Measurements from ENCODE around the gene OR6T1.

Gene OR6T1

GRCh38 chr11:123943738-123944137 is at the start of gene OR6T1:
OR6T1 (minus strand) TSS chr11:123943838; CDS start chr11:123943838, 0 bp downstream.
- no peaks in the 10 kb centered on the region for H3K9me3 ChIP-seq (ENCODE audit: severe bottlenecking)
- no peaks in the 10 kb centered on the region for H3K36me3 ChIP-seq (ENCODE audit: low read depth)
- no peak within 1 kb of the TSS for H3K27ac ChIP-seq (ENCODE audit: poor library complexity, severe bottlenecking)
- no peak for TF ChIP-seq CTCF (IDR thresholded peaks at IDR 0.05; ENCODE audit: poor library complexity, severe bottlenecking)
- H3K27me3 ChIP-seq (ENCODE audit: insufficient read depth, poor library complexity, severe bottlenecking) = no peaks in the 10 kb centered on the region
- no peak within 1 kb of the TSS for H3K4me3 ChIP-seq (ENCODE audit: severe bottlenecking)
- DNase-seq (ENCODE audit: low spot score) (no peak), ATAC-seq (ENCODE audit: low read depth) (no peak)
- H3K4me1 ChIP-seq (ENCODE audit: insufficient read depth, poor library complexity, severe bottlenecking) = no peaks in the 10 kb centered on the region

DNA sequence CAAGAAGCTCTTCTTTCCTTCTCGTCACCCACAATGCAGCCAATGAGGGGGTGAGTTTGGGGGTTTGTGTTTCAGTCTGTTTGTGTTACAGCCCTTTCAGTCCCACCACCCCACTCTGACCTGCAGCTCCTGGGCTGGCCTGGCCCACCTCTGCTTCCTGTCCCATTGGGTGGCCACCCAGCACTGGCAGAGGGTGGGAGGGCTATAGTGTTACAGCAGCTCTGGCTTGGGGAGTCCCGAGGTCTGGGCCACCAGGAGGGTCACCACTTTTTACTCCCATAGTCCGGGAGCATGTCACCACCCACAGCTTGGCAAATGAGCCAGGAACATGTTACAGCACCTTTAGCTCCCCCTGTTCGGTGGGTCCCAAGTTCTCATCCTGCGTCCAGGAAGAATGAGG is 35.7 kb upstream of the OR6T1 start:
- ATAC-seq (ENCODE audit: low read depth) = no peak
- H3K27ac ChIP-seq (ENCODE audit: poor library complexity, severe bottlenecking) = no peak overlapping the region
- no peak for DNase-seq (ENCODE audit: low spot score)
- no peak for TF ChIP-seq CTCF (IDR thresholded peaks at IDR 0.05; ENCODE audit: poor library complexity, severe bottlenecking)
- H3K36me3 ChIP-seq (ENCODE audit: low read depth) = no peaks in the 10 kb centered on the region
- no peaks in the 10 kb centered on the region for H3K27me3 ChIP-seq (ENCODE audit: insufficient read depth, poor library complexity, severe bottlenecking)
- H3K9me3 ChIP-seq (ENCODE audit: severe bottlenecking) = no peaks in the 10 kb centered on the region
- peaks cover 30% of the 10 kb centered on the region for H3K4me1 ChIP-seq (ENCODE audit: insufficient read depth, poor library complexity, severe bottlenecking)
- H3K4me3 ChIP-seq (ENCODE audit: severe bottlenecking) = no peak overlapping the region

- H3K36me3 ChIP-seq (ENCODE audit: low read depth) = no peaks in the 10 kb centered on the region
- no peak within 1 kb of the TSS for H3K4me3 ChIP-seq (ENCODE audit: severe bottlenecking)
- ATAC-seq (ENCODE audit: low read depth) (peak; percentile 67), DNase-seq (ENCODE audit: low spot score) (no peak)
- H3K9me3 ChIP-seq (ENCODE audit: severe bottlenecking) = no peaks in the 10 kb centered on the region
- peaks cover 43% of the 10 kb centered on the region for H3K4me1 ChIP-seq (ENCODE audit: insufficient read depth, poor library complexity, severe bottlenecking)
- no peak for TF ChIP-seq CTCF (IDR thresholded peaks at IDR 0.05; ENCODE audit: poor library complexity, severe bottlenecking)
- H3K27me3 ChIP-seq (ENCODE audit: insufficient read depth, poor library complexity, severe bottlenecking) = no peaks in the 10 kb centered on the region
- peak within 1 kb of the TSS; percentile 57 for H3K27ac ChIP-seq (ENCODE audit: poor library complexity, severe bottlenecking)
Observed at GRCh38 chr11:123977731-123978347, 34.2 kb upstream of the OR6T1 start, which contains the start of gene OR10S1. OR10S1 (minus strand) TSS chr11:123977781; CDS start chr11:123977664, 117 bp downstream.

- H3K27me3 ChIP-seq (ENCODE audit: insufficient read depth, poor library complexity, severe bottlenecking) = no peaks in the 10 kb centered on the region
- H3K4me1 ChIP-seq (ENCODE audit: insufficient read depth, poor library complexity, severe bottlenecking) = peaks cover 44% of the 10 kb centered on the region
- H3K4me3 ChIP-seq (ENCODE audit: severe bottlenecking) = no peak overlapping the region
- DNase-seq (ENCODE audit: low spot score) (no peak), ATAC-seq (ENCODE audit: low read depth) (no peak)
- no peaks in the 10 kb centered on the region for H3K36me3 ChIP-seq (ENCODE audit: low read depth)
- TF ChIP-seq CTCF (IDR thresholded peaks at IDR 0.05; ENCODE audit: poor library complexity, severe bottlenecking) = no peak
- H3K9me3 ChIP-seq (ENCODE audit: severe bottlenecking) = no peaks in the 10 kb centered on the region
- H3K27ac ChIP-seq (ENCODE audit: poor library complexity, severe bottlenecking) = peak overlapping the region; percentile 57
Observed at GRCh38 chr11:123976770-123977560, 33.3 kb upstream of the OR6T1 start.

Measured in RWPE2 (cell line).